Renal cortical epithelial cell (primary cell): Measurements from ENCODE around the gene PTPMT1. TPM values are rescaled to one million over a fixed set of nuclear protein-coding genes. Genes with fewer than 3 reads are reported as not detected.

Experiments
- DNase-seq: peaks from one replicate; pipeline ENCODE4 v3.0.0-alpha.2; 2011; ENCODE audit warnings: low read depth
- total RNA-seq: library from RNA; depleted of rRNA; stranded (reverse); fragments of >200 nt; gene quantifications from 2 replicates; pipeline ENCODE4 v1.2.3, GENCODE V29; 2014

The PTPMT1 gene
- total RNA-seq, 1 donor from 2014 or later = 94.0 TPM

DNA sequence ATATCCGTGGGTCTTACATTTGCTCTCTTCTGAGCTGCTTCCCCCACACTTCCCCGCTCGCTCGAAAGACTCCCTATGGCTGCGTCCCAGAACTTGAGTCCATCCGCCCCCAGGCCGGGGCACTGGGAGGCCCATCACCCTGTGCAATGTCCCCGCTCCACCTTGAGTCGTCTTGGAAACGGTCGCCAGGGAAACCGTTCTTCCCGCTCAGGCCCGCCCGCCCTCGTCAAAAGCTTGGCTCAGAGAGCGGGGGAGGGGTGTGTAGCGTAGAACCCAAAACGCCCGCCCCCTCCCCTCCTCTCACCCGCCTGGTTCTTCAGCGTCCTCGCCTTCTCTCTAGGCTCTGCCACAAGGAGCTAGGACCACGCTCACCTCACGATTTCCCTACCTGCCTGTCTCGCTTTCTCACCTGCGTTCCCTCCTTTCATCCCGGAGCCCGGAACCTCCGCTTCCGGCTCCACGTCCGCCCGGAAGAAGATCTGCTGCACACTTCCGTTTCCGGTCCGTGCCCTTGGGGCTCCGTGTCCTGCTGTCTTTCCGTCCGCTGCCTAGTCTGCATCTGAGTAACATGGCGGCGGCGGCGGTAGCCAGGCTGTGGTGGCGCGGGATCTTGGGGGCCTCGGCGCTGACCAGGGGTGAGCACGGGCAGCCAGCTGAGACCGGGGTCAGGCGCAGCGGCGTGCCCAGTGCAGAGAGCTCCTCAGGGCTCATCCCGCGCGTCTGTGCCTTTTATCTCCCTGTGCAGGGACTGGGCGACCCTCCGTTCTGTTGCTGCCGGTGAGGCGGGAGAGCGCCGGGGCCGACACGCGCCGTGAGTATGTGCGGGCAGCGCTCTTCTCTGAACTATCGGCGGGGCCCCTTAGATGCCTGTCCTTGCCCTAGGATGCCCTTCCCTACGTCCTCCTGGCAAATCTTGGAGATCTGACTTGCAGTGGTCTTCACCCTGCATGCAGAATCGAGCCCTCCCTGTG, 13.4 kb downstream of the PTPMT1 start, which contains the start of the genes KBTBD4 and NDUFS3:
TSS of gene KBTBD4 (minus strand) at position 447 of the 971 bp plus-strand sequence. CDS start at position 428, 19 bp downstream.
TSS of gene NDUFS3 (plus strand) at position 551 of the 971 bp plus-strand sequence. CDS start at position 569, 18 bp downstream.
- peak; percentile 73 for DNase-seq

DNA sequence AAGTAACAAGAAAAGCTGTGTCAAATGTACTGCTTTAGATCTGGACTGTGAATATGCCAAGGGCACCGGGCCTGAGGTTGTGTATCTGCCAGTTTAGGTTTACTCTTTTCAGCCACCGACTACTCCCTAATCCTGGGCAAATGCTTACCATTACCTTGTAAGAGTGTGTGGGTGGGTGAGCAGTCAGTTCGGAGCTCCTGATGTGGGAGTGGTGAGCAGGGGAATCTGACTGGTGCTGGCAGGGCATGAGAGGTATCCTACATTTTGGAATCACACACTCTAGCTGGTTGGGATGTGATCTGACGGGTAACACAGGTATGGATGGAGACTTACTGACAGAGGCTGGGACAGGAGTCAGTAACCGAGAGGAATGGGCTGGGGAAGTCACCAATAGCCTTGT, 18.4 kb downstream of the PTPMT1 start:
- no peak for DNase-seq

DNA sequence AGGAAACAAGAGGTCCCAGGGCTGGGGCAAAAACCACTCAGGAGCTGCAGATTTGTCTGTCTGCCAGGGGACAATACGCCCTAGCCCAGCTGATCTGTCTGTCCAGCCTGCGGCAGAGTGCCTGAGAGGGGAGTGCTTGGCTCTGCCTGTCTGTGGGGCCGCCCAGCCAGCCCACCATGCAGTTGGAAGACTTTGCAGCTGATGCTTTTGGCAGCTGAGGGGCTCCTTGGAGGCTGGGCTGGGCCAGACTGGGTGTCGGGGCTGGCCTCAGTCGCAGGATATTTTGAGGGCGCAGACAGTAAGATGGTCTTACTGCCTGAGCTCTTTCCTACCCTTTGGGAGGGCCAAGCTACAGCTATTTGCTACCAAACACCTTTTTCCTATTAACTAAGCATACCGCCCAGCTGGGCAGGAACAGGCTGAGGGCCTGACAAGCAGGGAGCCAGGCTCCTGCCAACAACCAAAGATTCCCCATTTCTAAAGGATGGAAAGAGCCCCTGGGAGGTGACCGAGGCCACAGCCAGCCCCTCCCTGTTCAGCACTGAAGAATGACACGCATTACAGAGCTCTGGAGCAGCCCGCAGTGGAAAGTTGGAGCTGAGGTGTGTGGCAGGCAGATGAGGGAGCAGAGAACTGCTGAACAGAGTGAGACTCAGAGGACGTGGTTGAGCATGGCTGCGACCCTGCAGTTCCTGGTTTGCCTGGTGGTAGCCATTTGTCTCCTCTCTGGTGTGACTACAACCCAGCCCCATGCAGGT, 20.9 kb downstream of the PTPMT1 start, which contains the start of gene FAM180B:
TSS of gene FAM180B (plus strand) at position 581 of the 758 bp plus-strand sequence. CDS start at position 672, 91 bp downstream.
- DNase-seq = no peak

DNA sequence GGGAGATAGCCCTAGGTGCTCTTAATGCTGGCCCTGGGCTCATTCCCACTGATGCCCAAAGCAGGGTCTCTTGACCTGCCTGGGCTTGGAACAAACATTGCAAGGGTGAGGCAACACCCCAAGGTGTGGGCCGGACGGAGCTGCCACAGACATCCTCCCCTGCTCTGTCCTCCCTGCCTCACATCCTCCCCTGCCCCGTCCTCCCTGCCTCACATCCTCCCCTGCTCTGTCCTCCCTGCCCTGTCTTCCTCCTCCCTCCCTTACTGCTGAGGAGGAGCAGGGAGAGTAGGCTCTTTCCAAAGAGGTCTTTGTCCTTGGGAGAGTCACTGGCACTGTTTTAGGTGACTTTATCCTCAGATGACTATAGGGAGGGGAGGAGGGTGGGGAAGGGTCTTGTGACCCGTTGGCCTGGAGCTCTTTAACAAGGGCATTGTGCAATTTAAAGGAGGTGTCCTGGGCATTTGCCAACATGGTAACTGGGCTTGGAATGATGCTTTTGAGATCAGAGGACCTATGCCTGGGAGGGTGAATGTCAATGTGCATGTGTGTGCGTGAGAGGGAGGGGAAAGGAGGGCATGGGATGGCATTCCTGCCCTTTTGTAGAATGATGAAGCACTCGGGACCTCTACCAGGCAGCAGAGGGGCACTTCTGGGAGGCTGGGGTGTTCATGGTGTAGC, 21.8 kb downstream of the PTPMT1 start:
- no peak for DNase-seq

DNA sequence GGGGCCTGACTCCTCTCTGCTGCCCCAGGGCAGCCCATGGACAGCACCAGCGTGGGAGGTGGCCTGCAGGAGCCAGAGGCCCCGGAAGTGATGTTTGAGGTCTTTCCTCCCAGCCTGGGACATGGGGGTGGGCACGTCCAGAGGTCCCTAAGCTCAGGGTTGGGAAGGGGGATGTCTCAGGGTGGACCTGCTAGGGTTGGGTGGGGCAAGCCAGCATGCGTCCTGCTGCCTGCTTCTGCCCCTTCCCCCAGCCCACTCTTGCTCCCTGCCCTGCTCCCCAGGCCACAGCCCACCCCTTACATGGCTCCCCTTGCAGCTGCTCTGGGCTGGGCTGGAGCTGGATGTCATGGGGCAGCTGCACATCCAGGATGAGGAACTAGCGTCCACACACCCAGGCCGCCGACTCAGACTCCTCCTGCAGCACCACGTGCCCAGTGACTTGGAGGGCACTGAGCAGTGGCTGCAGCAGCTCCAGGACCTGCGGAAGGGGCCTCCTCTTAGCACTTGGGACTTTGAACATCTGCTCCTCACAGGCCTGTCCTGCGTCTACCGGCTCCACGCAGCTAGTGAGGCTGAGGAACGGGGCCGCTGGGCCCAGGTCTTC, 22.4 kb downstream of the PTPMT1 start:
- no peak for DNase-seq

DNA sequence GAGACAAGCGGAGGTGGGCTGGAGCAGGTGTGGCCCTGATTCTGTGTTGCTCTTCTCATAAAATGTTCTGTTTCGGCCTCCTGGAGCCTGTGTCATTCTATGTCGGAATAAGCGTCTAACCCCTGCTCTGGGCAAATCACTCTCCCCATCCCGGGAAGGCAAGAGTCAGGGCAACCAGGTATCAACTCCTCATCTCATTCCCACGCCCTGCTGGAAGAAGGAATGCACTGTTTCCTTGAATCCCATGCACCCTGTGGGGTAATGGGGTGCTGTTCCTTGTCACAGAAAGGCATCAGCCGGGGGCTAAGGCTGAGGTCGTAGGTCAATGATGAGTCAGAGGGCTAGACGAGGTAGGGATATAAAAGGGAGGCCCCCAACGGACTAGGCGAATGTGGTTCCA, 23.7 kb downstream of the PTPMT1 start:
- DNase-seq = no peak

DNA sequence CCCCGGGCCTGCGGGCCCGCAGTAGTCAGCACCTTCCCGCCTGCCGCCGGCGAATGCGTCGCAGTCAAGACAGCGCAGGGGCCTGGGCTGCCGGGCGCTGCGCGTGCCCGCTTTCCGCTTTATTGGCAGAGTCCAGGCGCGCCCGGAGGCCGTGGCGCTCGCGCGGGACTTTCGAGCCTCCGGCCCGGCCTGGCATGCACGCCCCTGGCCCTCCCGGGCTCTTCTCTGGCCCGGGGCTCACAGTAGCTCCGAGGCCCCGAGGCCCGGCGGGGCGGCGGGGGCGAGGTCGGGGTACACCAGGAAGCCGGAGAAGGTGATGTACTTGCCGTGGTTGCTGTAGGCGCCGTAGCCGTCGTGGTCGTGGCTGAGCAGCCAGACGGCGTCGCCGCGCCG, 24.2 kb downstream of the PTPMT1 start:
- DNase-seq = no peak

DNA sequence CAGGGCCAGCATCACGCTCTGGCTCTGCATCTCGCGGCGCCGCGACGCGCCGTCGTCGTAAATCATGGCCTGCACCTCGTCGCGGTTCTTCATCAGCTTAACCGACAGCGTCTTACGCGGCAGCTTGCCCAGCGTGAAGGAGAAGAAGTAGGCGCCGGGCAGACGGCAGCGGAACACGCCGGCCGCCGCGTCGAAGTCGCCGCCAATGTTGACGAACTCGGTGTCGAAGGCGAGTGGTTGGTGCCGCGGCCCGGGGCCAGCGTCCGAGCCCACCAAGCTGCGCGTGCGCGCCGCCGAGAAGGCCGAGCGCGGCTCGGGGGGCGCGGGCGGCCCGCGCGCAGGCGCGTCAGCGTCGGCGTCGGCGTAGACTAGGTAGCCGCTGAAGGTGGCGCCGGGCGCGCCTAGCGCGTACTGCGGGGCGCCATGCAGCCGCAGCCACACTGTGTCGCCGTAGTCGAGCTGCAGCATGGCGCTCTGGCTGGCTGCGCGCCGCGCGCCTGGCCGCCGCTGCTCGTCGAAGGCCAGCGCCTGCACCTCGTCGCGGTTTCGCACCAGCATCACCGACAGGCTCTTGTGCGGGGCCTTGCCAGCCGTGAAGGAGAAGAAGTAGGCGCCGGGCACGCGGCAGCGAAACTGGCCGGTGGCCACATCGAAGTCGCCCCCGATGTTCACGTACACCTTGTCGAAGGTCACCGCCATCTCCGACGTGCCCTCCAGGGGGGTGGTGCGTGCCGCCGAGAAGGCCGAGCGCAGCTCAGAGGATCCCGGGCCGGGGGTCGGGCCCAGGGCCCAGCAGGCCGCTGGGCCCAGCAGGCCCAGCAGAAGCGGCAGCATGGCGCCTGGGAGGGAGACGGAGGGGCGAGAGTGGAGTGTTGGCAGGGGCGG, 24.8 kb downstream of the PTPMT1 start:
- no peak for DNase-seq

DNA sequence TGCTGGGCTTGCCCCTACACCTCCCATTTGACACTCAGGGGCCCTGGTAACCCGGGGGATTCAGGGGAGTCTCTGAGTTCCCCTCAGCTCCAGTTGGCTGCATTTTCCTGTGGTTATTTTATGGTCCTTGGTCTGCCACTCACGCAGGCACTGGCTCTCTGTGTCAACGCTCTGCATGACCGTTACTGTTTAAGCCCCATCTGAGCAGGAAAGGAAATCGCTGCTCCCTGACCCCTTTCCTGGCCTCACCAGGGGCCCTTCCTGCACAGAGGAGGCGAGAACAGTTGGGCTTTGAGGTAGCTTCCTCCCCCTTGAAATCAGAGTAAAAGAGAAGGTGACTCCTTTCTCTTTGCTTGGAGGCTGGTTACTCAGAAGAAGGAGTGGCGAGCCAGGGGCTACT, 26.4 kb downstream of the PTPMT1 start:
- no peak for DNase-seq

DNA sequence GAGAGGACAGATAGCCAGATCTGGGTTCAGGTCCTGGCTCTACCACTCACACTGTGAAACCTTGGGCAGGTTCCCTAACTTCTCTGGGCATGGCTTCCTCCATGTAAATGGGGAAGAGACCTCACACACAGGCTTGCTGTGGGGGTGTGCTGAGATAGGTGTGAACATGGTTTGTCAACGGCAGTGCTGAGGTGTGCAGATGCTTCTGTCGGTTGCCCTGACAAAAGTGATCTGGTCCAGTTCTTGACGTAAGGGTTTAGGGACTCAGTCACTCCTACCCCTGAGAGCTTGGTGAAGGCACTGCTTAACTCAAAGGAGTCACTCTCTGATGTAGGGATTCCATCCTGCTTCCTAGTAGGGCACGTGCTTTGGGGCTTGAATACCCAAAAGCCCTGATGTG, 26.9 kb downstream of the PTPMT1 start:
- DNase-seq = no peak

DNA sequence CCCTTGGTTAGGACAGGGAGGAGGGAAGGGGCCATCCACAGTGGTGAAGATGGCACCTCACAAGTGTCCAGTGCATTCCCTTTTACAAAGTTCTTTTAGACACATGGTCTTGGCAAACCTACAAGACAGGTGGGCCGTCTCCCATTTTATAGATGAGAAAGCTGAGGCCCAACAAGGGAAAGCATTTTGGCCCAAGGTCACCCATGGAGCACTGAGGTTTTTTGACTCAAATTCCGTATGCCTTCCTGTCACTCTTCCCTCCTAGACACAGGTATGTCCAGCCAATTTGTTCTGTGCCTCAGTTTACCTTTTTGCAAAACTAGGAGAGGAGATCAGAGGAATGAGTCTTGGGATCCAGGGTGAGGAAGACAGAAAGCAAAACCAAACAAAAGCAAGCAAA, 27.6 kb downstream of the PTPMT1 start:
- no peak for DNase-seq

DNA sequence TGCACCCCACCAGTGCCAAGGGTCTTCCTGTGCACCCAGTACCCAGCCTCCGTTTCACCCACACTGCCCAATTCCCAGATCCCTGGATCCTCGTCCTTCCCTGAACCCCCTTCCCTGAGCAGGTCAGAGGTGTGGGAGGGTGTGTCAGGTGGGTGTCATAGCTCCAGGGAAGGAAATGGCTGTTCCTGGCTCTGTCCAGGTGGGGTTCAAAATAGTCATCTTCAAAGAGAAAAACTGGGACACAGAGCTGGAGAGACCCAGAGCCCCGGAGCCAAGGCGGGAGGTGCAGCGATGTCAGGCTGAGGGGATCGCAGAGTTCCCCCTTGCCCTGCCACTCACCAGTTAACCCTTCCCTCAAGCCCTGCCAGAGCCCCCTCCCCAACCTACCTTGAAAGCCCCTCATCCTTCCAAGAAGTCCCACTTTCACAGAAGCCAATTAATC, 28.1 kb downstream of the PTPMT1 start:
- no peak for DNase-seq

DNA sequence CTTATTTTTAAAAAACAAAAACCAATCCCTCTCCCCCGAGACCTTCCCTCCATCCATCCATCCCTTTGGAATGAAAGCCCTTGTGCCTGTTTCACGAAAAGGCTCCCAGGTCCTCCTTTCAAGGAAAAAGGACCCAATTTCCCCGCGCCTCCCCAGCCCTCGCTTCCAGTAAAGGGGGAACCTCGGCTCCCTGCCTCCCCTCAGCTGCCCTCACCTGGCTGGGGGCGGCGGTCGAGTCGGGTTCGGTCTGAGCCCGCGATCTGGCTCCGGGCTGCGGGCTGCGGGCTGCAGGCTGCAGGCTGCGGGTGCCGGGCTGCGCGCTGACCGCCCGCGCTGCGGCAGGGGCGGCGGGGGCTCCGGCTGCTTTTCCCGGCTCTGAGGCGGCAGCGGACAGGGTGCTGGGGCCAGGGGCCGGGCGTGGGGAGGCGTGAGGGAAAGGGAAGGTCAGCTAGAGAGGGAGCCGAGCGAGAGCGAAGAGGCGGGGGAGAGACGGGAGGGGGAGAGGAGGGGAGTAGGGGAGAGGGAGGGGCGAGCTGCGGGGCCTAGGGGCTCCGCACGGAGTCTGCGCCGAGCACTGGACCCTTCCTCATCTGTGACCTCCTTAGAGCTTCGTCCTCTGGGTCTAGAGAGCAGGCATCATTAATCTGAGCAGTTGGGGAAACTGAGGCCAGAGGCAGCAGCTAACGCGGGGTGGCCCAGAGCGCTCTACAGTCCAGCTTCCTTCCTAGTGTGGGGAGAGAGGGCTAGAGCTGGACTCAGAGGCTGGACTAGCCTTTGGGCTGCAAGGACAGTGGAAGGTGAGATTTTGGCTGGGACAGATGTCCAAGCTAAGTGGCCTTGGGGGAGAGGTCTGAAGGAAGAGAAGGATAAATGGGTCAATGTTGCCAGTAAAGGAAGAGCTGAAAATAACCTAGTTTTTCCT, 28.8 kb downstream of the PTPMT1 start, which contains the start of gene C1QTNF4:
TSS of gene C1QTNF4 (minus strand) at position 478 of the 922 bp plus-strand sequence. CDS start 3,601 bp downstream, outside the sequence.
- no peak for DNase-seq

DNA sequence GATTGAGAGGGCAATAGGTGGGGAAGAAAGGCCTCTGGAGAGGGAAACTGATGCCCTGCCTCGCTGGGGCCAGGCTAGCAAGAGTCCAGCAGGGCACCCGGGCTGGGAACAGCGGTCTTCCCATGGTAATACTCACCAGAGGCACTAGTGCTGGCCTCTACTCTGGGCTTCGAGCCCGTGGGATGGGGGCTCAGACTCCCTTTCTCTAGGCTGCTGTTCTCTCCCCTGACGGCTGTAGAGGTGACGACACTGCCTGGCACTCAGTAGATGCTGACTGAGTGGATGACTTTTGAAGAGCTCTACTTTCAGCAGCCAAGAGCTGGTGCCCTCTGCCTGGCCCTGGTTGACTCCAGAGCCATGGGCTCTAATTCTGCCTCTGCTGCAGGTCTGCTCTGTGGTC, 29.6 kb downstream of the PTPMT1 start:
- DNase-seq = no peak

DNA sequence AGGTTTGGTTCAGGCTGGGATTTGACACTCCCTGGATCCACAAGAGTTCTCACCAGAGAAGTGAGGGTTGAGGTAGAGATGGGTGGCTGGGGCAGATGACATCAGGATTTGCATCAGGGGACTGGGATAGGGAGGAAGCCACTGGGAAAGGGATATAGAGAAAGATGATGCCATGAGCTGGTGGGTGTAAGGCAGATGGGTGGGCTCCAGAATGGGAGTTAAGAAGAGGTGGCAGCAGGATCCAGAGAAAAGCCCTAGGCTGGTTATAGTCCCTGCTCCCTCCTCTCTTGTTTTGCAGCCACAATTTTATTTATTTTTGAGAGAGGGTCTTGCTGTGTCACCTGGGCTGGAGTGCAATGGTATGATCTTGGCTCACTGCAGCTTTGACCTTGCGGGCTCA, 30.6 kb downstream of the PTPMT1 start:
- no peak for DNase-seq

DNA sequence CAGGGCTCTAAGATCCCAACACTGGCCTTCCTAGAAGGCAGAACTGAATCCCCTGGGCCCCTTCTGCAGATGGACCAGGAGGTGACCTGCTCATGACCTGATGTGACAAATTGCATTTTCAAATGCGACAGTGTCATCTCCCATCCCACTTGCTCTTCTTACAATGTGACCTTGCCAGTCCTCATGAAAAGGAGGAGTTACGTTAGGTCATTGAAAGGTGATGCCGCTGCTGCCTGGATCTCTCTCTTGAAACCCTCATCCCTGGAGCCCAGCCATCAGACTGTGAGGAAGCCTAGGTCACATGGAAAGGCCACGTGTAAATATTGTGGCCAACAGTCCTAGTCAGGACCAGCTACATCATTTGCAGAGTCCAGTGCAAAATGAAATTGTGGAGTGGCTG, 34.5 kb downstream of the PTPMT1 start:
- no peak for DNase-seq

DNA sequence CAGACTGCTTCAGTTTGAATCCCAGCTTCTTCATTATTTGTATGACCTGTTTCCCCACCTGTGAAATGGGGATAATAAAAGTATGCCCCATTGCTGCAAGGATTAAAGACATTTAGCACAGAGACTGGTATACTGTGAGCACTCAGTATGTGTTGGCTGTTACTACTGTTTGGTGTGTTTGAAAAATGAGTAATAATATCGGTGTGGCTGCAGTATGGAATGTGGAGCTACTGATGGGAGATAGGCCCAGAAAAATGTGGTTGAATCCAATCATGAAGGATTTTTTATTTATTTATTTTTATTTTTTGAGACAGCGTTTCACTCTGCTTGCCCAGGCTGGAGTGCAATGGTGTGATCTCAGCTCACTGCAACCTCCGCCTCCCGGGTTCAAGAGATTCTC, 37.9 kb downstream of the PTPMT1 start:
- no peak for DNase-seq

DNA sequence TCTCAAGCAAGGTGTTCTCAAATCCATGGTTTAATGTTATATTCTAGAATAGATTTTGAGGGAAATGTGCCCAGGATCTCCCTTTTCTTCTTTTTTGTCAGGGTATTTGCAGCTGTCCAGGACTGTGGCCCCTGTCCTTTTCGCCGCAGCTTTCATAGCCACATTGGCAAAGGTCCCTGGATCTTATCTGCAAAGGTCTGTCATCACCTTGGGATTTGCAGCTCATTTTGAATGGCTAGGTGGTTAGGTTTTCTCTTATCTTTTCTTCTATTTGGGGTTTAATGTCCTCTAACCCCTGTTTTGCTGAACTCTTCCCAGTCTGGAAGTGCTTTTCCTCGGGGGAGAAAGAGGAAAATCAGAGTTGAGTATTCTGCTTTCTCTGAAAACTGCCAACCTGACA, 40.5 kb downstream of the PTPMT1 start:
- DNase-seq = no peak

DNA sequence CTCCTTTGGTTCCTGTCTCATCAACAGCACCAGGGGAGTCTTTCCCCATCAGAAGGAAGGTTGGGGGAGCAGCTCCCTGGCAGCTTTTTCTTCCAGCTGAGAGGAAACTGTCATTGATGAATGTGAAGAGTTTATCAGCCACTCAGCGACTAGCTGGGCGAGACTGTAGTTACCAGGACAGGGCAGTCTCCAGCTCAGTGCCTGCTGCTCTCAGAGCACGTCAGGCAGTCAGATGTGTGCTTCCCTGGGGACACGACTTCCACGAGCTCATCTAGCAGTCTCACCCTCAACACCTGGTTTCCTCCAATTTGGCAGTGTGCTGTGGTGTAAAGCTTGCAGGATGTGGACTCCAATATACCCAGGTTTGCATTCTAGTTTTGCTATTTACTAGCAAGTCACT, 41.3 kb downstream of the PTPMT1 start:
- DNase-seq = no peak
